CD1c-positive myeloid dendritic cell (primary cell): ENCODE results near the gene RAD51B.
A peak's percentile ranks its signal among the peaks of the same experiment; 100 is the strongest.

ENCODE experiments used
- DNase-seq: peaks from one replicate; pipeline ENCODE4 v3.0.0-alpha.2; 2016; ENCODE audit errors: extremely low spot score

Gene RAD51B

DNA sequence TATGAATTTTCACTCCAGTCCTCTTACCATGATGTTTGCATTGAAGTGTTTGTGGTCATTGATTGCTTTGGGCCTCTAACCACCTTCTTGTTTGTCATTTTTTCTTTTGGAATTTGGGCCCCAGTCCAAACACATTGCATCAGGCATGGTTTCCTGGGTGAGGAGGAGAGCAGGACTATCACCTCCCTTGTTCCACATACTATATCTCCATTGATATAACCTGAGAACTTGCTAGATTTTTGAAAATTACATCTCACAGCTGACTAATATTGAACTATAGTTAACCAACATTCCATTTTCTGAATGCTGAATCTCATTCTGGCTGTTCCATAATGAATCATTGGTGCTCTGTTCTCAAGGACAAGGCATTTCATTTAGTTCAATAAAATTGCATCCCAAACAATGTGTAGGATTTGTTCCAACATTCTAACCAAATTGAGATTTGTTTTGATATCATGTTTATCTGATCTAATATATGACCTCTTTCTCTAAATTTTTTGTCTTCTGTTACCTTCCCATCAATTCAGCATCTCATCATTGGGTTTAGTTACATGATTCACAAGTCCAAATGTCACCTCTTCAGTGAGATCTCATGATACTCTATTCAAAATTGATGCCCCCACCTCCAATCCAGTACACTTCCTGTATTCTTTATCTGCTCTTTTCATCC, 644.3 kb downstream of the RAD51B start:
- no peak for DNase-seq

DNA sequence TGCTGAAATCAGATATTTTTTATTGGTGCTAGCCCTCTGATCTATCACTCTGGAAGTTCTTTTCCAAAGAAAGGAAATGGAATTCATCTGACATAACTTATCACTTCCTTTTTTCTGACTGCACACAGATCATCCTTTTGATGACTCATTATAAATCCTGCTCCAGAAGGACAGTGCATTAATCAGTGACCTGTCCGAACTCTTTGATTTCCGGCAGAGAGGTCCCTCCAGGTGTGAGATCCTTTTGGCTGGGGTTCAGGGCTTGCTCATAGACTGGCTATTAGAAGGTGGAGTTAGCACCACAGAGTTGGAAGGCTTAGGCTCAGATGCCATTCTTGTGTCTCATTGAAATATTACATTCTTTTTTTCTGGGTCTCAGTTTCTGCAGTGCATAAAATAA, 645.1 kb downstream of the RAD51B start:
- DNase-seq = peak; percentile 38

DNA sequence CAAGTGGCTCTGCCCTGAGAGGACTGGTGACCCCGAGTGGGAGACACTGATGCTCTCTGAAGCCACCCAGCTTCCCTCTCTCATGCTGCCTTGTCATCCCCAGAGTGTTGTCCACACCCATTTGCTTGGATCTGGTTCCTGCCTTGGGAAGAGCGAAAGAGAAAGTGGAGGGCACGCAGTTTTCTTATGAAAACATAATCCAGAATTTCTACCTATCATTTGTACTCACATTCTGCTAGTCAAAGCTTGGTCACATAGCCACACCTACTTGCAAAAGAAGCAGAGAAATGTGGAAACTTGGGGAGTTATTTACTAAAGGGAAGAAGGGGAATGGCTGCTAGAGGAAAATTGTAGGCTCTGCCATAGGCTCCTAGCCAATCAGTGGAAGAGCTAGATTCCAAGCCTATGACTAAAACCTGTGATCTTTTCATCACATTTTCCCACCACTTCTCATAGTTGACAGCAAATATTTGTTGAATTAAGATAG, 647.0 kb downstream of the RAD51B start:
- peak; percentile 16 for DNase-seq

DNA sequence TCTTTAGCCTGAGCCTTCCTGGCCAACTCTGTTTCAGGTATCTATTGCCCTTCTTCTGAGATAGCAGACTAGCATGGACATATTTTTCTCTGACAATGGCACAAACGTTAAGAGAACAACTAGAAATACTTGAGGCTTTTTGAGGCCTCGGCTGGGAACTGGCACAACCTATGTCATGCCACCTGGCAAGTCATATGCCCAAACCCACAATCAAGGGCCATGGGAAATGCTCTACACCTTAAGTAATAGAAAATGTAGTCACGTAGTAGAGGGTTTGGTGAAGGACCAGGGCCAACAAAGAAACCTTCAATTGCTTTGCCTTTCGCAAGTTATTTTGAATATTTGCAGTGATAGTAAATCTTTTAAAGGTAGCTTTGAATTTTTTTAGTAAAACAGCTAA, 647.8 kb downstream of the RAD51B start:
- DNase-seq = no peak

DNA sequence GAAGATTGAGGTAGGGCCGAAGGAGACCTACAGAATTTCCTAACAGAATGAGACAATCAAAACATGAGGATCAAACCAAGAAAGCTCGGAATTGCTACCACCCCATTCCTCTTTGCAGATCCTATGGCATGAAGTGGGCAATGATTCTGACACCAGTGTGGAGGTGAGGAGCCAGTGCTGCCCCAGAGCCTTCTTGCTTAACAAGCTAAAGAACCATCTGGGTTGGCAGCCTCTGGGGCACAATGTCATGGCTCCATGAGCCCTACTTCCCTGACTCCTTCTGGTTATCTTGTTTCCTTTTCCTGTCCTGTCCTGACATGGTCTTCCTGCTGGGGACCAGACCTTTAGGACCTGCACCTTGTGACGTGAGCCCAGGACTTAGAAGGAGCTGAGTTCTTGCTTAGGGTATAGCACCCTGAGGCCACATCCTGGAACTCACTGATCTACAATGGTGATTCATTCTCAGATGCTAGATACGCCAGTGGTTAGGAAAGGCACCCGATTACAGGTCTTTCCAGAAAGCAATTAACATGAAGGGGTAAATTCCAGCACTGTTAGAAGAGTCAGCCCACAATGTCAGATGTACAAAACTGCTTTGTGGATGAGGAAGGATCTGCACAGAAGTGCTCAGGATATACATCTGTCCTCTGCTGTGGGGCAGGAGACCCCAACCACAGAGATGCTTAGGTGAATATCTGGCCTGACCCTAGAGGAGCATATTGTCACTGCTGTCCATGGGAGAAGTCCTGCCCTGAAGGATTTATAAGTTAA, 649.0 kb downstream of the RAD51B start:
- DNase-seq = no peak

DNA sequence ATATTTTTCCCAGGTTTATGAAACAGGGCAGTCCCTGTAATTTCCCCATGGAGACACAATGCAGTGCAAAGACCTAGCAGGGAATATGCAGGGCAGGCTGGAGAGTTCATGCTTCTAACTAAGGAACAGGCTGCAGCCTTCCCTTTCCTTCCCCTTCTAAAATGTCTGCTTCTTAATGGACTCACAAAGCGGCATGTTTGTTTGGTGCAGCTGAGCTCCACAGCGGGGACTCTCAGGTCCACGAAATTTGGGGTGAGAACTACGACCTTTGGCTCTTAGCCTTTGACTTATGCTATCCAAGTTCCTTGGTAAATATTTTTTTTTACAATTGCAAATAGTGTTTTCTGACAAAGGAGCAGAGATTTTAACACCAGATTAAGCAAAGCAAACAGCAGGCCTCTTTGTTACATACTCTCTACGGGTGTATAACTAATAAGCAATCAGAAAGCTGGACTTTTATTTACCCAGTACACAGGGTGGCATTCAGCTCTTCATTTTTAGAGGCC, 649.7 kb downstream of the RAD51B start:
- no peak for DNase-seq

DNA sequence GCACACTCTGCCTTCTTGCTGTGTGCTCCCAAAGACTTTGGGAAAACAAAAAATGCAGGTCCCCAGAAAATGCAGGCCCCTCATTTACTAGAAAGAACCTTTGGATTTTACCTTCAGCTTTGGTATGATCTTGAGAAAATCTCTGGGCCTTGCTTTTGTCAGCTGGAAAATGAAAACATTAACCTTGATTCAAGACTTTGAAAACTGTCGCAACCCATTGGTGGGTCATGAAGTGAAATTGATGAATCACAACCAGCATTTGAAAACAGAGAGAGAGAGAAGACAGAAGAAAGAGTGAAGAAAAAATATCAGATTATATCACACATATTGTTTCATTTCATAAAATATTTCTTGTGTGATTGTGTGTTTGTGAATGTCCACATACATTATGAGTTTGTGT, 650.8 kb downstream of the RAD51B start:
- no peak for DNase-seq

DNA sequence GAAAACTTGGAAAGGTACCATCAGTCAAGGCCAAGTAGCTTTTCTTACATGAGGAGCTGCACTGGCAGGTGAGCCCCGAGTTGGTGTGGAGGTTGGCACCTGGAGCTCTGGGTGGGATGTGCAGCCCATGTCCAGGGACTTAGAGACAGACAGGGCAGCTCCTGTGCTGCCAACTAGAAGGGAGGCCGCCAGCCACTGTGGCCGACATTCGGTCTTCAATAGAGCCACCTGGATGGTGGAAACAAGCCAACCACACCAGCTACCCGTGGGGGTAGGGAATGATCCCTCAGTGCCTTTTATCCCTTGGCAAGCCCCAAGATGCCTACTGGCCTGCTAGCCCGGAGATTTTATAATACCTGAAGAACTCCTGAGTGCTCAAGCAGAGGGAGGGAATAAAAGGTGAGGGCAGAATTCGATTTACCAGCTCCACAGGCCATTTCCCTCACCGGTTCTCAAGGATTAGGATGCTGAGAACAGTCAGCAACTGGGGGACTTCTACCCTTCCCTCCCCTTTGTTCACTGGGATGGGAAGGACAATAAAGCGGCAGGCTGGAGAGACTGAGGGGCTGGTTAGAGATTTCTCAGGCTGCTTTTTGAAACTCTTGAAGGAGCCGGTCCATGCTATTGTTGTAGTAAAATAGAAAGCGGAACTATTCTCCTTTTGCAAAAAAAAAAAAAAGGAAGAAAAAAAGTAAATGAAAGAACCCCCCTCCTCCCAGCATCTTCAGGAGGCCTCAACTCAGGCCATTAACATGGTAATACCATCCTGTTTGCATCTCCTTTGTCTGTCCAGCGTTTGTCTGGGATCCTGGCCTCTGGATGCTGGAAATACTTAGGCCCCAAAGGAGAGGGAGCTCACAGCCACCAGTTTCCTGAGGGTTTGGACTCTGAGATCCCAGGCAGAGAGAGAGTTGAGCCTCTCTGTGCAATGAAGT, 651.7 kb downstream of the RAD51B start:
- DNase-seq = peak; percentile 52

DNA sequence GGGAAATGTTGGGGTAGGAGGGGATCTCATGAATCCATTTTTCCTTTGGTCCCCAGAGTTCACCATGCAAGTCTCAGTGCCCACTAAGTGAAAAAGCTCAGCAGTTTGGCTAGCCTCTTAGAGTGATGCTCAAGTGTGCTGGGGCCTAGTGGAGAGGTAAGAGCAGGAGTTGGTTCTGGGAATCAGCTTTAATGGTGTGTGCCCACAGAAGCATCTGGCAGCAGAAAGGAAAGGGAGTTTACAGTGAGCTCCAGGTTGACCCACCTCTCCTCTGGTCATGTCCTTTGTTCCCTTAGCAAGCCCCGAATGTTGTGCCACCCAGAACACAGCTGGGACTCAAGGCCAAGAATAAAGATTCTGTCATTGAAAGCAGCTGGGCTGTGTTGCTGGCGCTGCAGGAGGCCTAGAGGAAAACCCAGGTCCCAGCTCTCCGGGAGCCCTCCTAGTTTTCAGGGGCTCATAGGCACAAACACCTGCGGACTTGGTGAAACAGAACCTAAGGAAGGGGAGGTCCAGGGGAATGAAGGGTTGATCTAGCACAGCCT, 652.5 kb downstream of the RAD51B start:
- no peak for DNase-seq

DNA sequence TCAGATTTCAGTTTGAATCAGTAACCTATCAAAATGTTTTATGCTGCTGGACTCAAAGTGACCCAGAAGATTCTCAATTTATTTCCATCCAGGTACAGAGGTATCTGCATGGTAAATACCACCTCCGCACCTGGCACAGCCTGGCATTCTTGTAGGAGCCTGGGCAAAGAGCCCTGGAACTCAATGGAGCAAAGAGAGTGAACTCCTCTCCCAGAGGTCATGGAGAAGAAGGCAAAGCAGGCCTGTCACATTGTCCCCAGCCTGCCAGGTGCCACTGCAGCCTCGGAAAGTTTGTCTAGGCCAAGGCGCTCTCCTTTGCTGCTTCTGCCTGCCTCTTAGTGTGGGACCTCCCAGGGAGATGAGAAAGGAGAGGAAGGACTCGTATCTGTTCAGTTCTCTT, 653.5 kb downstream of the RAD51B start:
- DNase-seq = no peak

DNA sequence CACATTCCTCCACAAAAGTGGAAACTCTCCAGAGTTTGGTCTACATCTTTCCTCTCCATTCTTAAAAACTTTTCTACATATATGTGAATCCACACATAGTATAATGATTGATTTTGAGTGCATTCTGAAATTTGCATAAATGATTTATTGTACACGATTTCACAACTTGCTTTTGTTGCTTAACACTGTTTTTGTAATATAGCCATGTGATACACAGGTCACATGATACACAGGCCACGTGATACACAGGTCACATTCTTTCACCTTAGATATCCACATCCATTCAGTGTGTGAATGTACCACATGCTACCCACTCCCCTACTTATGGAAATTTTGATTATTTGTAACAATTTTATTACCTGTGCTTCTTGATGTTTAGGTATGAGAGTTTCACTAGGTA, 654.2 kb downstream of the RAD51B start:
- peak; percentile 19 for DNase-seq

DNA sequence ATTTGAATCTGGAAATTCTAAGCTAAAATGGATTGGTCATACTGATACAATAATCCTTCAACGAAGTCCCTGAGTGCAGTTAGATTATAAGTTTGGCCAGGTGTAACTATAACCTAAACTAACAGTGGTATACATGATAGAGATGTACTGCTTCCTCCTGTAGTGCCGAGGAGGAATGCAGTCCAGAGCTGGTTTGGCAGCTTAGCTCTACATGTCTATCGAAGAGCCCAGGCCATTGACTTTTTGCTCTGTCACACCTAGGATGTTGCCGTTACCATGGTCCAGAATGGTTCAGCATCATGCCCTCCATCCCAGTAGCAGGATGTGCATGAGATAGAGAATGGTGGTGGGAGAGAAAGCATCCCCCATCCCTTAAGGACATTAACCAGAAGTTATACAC, 655.2 kb downstream of the RAD51B start:
- no peak for DNase-seq

DNA sequence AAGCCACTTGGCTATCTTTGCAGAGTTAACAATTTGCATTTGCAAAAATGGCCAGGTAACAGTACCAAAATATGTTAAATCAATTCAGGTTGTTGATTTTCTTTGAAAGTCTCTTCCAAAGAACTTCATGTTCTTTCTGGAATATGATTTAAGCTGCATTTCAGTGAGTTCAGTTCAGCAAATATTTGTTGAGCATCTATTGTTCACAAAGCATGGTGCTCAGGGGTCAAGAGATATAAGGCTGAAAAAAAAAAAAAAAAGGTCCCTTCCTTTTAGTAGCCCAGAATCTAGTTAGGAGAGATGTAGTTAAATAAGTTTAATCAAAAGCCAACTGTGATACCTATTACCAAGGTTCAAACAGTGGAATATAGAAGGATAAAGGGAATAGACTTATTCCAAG, 656.2 kb downstream of the RAD51B start:
- DNase-seq = no peak

DNA sequence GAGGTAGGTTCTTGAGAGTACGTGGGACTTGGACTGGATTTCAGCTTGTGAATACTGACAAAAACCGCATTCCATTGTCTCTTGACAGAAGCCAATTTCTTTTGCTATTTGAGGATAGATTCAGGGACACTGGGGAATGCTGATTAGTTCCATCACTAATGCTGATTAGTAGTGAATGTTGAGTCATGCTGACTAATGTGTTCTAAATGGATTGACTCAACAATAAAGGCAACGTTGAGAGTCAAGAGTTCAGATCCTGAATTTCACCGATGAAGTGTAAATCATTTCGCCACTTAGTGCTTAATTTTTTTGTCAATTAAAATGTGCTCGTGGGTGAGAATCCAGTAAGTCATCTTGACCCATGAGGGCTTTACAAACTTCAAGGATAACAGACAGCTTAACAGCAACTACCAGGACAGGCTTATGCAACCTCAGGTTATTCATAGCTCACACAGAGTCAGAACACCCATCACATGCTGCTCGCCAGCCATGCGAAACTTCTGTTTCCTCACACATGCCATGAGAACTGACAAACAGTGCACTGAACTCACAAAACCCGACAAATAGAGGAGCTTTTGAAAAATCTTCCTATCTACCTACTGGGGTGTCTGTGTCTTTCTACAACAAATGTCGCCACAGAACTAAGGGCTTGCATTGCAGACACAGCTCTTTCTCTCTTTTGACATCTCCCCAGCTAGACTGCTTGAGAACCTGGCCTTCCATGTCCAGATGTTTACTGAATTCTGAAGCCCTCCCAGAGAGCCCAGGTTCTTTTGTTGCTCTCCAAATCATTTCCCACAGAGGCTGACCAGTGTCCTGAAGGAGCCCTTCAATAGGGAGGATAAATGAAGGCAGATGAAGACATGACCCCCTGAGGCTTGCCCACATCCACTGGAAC, 656.9 kb downstream of the RAD51B start:
- DNase-seq = peak; percentile 81

DNA sequence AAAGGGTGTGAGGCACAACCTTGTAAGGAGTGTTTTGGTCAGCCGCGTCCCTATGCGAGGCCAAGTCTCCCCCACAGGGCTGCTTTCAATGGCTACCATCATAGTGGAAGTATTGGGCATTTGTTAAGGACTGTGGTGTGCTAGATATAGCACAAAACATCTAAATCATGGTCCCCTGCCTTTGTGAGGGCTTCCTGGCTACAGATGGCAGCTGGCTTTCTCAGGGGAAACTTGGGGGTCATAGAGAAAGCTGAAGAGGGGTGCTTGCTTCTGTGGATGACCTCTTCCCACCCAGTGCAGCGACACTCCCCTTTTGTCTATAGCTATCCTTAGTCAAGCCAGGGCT, 657.5 kb downstream of the RAD51B start:
- DNase-seq = no peak

DNA sequence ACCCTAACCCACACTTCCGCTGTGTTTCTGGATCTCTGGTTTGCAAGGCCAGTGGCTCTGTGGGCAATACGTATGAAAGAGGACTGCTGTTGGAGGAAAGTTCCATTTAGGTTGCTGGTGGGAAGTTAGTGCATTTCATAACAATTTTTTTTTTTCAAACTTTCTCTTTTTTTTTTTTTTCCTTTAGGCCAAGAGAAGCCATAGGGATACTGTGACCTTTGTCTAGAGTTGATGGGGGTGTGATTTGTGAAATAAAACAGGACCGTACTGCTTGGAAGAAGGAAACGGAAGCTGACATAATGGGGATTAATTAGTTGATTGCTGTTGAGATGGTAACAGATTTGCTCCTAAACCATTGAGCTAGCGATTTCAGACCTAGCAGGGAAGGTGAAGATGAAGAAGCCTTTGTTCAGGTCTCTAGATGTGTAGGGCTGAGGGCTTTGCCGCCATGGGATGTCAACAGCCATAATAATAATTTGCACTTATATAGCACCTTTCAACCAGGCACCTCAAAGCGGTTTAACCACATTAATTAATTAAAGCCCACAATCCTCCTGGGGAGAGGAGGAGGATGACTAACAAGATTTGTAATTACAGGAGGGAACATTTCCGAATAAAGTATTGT, 658.0 kb downstream of the RAD51B start:
- peak; percentile 19 for DNase-seq

DNA sequence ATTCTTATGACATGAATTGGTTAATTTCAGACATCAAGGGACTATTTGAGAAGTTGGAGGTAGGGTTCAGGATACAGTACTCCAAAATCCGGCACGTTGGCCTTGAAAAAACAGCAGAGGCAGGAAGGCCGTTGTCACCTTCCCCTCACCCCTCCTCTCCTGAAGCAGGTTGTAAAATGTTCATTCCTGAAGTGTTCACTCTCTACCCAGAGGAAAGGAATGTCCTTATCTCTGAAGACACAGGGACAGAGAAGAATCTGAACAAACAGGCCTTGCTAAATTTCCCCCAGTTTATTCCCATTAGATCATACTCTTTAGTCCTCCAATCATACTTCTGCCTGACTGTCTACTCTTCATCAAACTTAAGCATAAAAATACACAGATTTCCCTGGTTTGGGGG, 659.7 kb downstream of the RAD51B start:
- no peak for DNase-seq

DNA sequence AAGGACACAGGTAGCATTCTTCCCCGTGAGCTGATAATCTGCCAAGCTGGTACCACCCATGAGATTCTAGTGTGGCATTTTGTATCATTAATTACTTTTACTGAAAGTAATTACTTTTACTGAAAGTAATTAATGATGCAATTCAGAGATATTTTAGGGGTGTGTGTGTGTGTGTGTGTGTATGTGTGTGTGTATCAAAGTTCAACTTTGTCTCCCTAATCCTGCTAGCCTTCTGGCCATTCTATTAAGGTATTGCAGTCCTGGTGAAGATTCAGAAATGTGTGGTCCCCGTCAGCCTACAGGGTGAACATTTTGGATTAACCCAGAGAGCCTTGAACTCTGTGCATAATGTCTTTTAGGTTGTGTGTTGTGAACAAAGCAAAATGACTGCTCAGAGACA, 662.4 kb downstream of the RAD51B start:
- no peak for DNase-seq

DNA sequence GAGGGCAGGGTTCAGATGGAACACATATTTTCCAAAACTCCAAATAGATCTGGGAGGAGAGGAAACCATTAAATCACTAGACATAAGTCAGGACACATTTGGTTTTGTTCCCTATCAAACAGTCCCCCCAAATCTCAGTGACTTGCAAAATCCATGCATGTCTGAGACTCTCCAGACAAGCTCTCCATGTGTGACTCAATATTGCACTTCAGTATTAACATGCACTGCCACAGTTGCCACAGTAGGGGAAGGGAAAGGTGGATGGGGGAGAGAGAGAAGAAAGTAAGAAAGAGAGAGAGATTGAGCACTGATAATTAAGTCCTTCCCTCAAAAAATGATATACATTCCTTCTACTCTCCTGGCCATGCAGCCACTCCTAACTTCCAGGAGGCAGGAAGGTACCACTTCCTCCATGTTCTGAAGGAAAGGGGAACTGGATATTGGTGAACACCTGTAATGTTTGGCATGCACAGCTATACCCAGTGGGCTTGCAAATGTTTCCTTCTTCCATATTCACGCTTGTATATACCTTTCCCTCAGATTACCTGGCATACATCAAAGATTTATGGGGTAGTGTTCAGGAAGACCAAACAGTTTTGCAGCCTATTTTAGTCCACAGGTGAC, 663.3 kb downstream of the RAD51B start:
- no peak for DNase-seq
